Stomach smooth muscle (tissue), 2 donors: ENCODE results near the gene MCM3AP.

ENCODE experiments used
- H3K27ac ChIP-seq: one replicate; pipeline ENCODE4 v1.7.0; 2013; ENCODE audit warnings: mild to moderate bottlenecking, low read length, inconsistent platforms
- H3K27me3 ChIP-seq, 2 donors: one replicate each; pipeline ENCODE4 v1.7.0; 2013; ENCODE audit warnings: low read length in 2 of 2; ENCODE audit not compliant: insufficient read depth in 2 of 2, control insufficient read depth in 1 of 2
- H3K36me3 ChIP-seq, 2 donors: one replicate each; pipeline ENCODE4 v1.7.0; 2013; ENCODE audit warnings: low read length in 2 of 2; ENCODE audit not compliant: control insufficient read depth in 2 of 2, insufficient read depth in 2 of 2
- H3K4me1 ChIP-seq: one replicate; pipeline ENCODE4 v1.7.0; 2013; ENCODE audit warnings: low read length; ENCODE audit not compliant: control insufficient read depth, insufficient read depth
- H3K4me3 ChIP-seq, 2 donors: one replicate each; pipeline ENCODE4 v1.7.0; 2013; ENCODE audit warnings: low read length in 2 of 2
- H3K9ac ChIP-seq, 2 donors: one replicate each; pipeline ENCODE4 v1.7.0; 2013; ENCODE audit warnings: low read length in 2 of 2, mild to moderate bottlenecking in 1 of 2
- H3K9me3 ChIP-seq, 2 donors: one replicate each; pipeline ENCODE4 v1.7.0; 2013; ENCODE audit warnings: low read length in 2 of 2; ENCODE audit not compliant: control insufficient read depth in 2 of 2
- donor health status: healthy.
- donor health status: Pancreatic carcinoma.

The MCM3AP gene

GRCh38 chr21:46216132-46216747, 69.2 kb downstream of the MCM3AP start:
- no peaks in the 10 kb centered on the region for H3K4me1 ChIP-seq
- H3K27ac ChIP-seq, result no peak overlapping the region
- H3K9ac ChIP-seq, result no peak overlapping the region
- no peak overlapping the region for H3K4me3 ChIP-seq
- peaks cover 10 to 40% of the 10 kb centered on the region in 2 donors for H3K36me3 ChIP-seq
- H3K27me3 ChIP-seq, result no peaks in the 10 kb centered on the region
- H3K9me3 ChIP-seq, result no peaks in the 10 kb centered on the region

- no peaks in the 10 kb centered on the region for H3K9me3 ChIP-seq
These were observed 69.8 kb downstream of the MCM3AP start for GRCh38 chr21:46215436-46216131.

GRCh38 chr21:46214478-46215340, 70.7 kb downstream of the MCM3AP start:
- Histone ChIP-seq H3K9me3 (no peaks in the 10 kb centered on the region), H3K9ac (no peak overlapping the region), H3K36me3 (peaks cover 9 to 35% of the 10 kb centered on the region in 2 donors), H3K27ac (no peak overlapping the region), H3K27me3 (no peaks in the 10 kb centered on the region), H3K4me3 (no peak overlapping the region), H3K4me1 (no peaks in the 10 kb centered on the region)

More at GRCh38 chr21:46215436-46216131, 69.8 kb downstream of the MCM3AP start:
- Histone ChIP-seq H3K27ac (no peak overlapping the region), H3K27me3 (no peaks in the 10 kb centered on the region), H3K4me3 (no peak overlapping the region), H3K36me3 (peaks cover 10 to 40% of the 10 kb centered on the region in 2 donors), H3K9ac (no peak overlapping the region), H3K4me1 (no peaks in the 10 kb centered on the region)

GRCh38 chr21:46213620-46214286, 71.7 kb downstream of the MCM3AP start:
- H3K4me3 ChIP-seq, result no peak overlapping the region
- no peaks in the 10 kb centered on the region for H3K9me3 ChIP-seq
- H3K27ac ChIP-seq, result no peak overlapping the region
- peaks cover 6 to 37% of the 10 kb centered on the region in 2 donors for H3K36me3 ChIP-seq
- no peak overlapping the region for H3K9ac ChIP-seq
- H3K4me1 ChIP-seq, result no peaks in the 10 kb centered on the region
- no peaks in the 10 kb centered on the region for H3K27me3 ChIP-seq

GRCh38 chr21:46212721-46213484, 72.5 kb downstream of the MCM3AP start:
- Histone ChIP-seq H3K36me3 (peaks cover 10 to 43% of the 10 kb centered on the region in 2 donors), H3K27ac (no peak overlapping the region), H3K4me1 (no peaks in the 10 kb centered on the region), H3K9me3 (no peaks in the 10 kb centered on the region), H3K4me3 (no peak overlapping the region), H3K9ac (no peak overlapping the region), H3K27me3 (no peaks in the 10 kb centered on the region)

- no peaks in the 10 kb centered on the region for H3K27me3 ChIP-seq
- H3K27ac ChIP-seq, result no peak overlapping the region
- H3K4me3 ChIP-seq, result no peak overlapping the region
- no peaks in the 10 kb centered on the region for H3K9me3 ChIP-seq
- no peaks in the 10 kb centered on the region for H3K4me1 ChIP-seq
- H3K36me3 ChIP-seq, result peaks cover 7 to 47% of the 10 kb centered on the region in 2 donors
- no peak overlapping the region for H3K9ac ChIP-seq
These were observed 73.4 kb downstream of the MCM3AP start for GRCh38 chr21:46211786-46212720.

- H3K9me3 ChIP-seq, result no peaks in the 10 kb centered on the region
- H3K9ac ChIP-seq, result no peak overlapping the region
- peaks cover 7 to 50% of the 10 kb centered on the region in 2 donors for H3K36me3 ChIP-seq
These were observed 74.0 kb downstream of the MCM3AP start for GRCh38 chr21:46211376-46211775.

GRCh38 chr21:46210378-46211136, 74.9 kb downstream of the MCM3AP start:
- no peak overlapping the region for H3K27ac ChIP-seq
- H3K9ac ChIP-seq, result no peak overlapping the region
- H3K4me3 ChIP-seq, result no peak overlapping the region
- H3K9me3 ChIP-seq, result no peaks in the 10 kb centered on the region
- H3K36me3 ChIP-seq, result peaks cover 7 to 51% of the 10 kb centered on the region in 2 donors
- no peaks in the 10 kb centered on the region for H3K4me1 ChIP-seq
- H3K27me3 ChIP-seq, result no peaks in the 10 kb centered on the region

More at GRCh38 chr21:46211376-46211775, 74.0 kb downstream of the MCM3AP start:
- no peak overlapping the region for H3K27ac ChIP-seq
- no peaks in the 10 kb centered on the region for H3K27me3 ChIP-seq
- no peak overlapping the region for H3K4me3 ChIP-seq
- no peaks in the 10 kb centered on the region for H3K4me1 ChIP-seq
